ENCODE measurements around the gene HSF4.

The HSF4 gene

DNA sequence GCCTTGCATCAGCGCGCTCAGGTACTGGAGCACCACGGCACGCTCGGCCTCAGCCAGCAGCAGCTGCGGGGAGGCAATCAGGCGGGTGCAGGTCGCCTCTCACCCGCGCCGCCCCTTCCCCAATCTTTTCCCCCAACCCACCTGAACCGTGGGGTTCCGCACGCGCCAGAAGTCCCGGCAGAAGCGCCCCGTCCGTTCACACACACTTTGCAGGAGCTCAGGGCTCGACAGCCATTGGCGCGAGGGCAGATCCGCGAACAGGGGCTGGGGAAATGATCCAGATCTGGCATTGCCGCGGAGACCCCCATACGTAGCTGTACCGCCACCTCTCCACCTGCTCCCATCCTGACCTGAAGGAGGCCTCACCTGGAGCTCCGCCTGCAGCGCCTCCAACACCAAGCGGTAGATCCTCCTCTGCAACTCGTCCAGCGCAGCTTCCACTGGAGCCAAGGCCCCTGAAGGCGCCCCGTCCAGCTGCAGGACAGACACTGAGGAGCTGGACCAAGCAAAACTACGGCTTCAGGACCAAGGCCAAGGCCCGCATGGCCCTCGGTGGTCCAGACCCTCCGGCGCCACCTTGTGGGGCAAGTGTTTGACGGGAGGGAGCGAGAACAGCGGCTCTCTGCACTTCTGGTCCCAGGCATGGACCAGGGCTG is 20.6 kb downstream of the HSF4 start:
- DNase-seq (ENCODE audit: low spot score): peak; percentile 87

DNA sequence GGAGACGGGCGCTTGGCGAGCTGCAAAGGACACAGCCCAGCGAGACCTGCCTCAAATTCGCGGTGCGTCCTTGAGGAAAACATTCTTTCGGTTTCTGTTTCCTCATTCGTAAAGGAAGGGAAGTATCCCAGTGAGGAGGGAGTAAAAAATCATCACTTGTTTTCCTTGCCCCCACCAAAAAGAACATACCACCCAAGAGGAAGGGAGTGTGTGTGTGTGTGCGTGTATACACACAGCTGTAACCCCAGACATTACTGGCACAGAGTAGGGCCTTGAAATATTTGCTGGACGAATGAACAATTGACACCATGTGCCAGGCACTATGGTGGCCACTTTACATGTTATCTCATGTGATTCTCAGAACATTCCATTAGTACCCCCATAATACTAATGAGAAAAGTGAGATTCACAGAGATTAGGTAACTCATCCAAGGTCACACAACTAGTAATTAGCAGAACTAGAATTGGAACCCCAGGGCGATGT is 21.1 kb downstream of the HSF4 start:
- DNase-seq (ENCODE audit: low spot score): no peak

DNA sequence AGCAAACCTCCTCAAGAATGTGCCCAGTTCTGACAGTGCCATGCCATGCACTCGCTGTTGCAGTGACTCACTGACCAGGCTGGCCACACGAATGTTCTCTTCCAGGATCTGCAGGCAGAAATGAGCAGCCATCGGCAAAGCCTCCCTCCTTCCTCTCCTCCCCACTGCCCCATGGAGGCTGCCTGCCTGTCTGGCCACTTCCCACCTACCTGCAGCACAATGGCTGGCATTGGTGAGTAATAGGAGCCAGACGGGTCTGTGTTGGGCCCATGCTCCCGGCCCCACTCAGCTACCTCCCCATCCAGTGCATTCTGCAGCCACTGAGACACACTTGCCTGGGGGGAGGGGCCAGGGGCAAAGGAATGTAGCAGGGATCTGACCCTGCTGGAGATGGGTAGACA is 22.0 kb downstream of the HSF4 start:
- peak; percentile 61 for DNase-seq (ENCODE audit: low spot score)

DNA sequence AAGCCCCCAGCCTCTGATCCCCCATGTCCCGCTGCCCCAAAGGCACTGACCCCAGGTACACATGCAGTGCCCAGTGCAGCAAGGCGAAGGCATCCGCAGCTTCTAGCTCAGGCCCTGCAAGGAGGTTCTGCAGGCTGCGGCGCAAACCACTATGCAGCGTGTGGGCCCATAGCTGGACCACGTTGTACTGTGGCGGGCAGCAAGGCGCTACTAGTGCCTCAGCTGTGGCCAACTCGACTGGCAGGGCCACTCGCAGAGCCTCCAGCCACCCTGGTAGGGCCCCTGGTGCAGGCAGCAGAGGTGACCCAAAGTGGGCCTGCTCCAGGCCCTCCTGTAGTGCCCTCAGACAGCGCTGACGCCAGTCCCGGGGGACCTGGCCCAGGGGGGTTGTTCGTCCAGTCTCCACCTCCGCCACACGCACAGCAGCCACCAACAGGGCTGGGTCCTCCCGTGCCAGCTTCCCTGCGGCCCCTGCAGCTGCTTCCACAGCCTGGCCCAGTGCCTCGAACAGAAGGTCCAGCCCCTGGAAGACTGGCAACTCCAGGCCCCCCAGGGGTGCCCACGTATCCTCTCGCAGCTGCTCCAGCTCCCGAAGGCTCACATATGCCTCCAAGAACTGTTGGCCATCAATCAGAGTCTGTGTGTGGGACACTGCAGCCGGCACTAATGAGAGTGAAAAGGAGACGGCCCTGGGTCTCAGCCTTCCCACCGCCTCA is 22.8 kb downstream of the HSF4 start:
- no peak for DNase-seq (ENCODE audit: low spot score)

DNA sequence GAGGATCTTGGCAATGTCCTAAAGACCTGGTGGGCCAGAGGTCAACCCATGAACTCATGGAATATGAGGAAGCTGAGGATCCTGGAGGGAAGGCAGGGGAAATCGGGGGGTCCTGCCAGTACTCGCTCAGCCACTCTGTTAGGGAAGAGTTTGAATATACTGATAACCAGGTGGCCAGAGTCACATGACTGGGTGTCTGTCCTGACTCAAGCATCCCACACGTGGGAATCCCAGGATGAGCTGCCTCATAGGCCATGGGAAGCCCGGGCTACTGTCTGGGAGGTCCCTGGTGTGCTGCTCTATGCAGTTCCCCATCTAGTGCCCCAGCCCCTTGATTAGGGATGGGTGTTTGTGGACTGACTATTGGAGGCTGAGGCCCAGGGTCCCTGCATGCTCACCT is 23.8 kb downstream of the HSF4 start:
- no peak for DNase-seq (ENCODE audit: low spot score)

DNA sequence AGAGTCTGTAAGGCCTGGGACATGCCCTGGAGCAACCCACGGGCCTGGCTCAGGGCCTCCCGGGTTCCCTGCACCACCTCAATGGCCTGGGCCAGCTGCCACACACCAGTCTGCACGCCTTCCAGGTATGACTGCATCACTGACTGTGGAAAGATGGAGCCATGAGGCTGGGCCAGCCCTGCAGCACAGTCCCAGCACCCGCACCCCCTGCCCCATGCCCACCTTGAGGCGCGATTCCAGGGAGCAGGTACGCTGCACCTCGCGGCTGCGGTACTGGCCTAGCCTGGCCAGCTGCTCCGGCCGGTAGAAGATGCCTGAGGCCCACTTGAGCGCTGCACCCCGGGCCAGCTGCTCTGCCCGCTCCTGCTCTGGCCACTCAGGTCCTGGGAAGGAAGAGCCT is 24.3 kb downstream of the HSF4 start:
- DNase-seq (ENCODE audit: low spot score): no peak

DNA sequence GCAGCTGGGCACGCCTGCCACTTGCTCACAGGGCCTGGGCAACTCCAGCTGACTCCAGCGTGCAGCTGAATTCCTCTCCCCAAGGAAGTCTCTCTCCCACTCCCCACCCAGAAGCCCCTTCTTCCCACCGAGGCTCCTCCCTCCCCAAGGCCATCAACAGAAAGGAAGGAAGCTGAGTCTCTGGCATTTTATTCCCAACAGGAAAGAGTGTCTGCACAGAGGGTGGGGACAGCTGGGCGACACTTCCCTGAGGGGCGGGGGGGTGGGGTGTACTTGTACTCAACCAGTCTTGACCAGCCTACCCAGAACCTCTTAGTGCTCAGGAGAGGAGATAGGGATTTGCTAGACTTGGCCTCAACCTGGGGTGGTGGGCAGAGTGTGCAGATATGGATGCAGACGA is 25.5 kb downstream of the HSF4 start, which contains the start of gene EXOC3L1:
Gene EXOC3L1 (minus strand): TSS at position 96 of the 400 bp plus-strand sequence. CDS start 460 bp downstream, outside the sequence.
- DNase-seq (ENCODE audit: low spot score): peak; percentile 87

DNA sequence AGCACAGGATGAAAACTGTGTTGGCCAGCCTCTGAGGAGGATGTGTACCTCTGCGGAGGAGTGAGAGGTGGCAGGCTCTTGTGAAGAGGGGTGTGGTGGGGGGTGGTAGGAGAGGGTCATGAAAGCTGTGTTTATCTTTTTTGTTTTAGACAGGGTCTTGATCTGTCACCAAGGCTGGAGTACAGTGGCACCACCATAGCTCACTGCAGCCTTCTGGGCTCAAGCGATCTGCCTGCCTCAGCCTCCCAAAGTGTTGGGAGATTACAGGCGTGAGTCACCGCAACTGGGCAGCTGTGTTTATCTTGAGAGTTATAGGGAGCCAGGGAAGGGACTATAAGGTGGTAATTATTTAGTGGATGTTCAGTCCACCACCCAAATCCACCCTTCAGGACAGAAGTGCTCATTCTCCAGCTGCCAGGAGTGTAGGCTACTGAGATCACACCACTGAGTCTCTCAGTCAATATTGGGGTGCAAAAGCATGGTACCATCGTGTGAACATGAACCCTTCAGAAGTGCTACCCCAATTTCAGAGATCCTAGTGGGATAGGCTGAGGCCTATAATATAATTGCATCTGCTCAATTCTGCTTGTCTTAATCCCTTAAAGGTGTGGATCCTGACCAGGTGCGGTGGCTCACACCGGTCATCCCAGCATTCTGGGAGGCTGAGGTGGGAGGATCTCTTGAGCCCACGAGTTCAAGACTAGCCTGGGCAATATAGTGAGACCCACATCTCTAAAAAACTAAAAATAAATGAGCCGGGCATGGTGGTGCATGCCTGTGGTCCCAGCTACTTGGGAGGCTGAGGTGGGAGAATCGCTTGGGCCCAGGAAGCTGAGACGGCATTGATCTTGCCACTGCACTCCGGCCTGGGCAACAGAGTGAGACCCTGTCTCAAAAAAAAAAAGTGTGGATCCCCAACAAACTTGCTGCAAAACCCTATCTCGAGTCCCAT is 26.2 kb downstream of the HSF4 start:
- DNase-seq (ENCODE audit: low spot score): no peak

DNA sequence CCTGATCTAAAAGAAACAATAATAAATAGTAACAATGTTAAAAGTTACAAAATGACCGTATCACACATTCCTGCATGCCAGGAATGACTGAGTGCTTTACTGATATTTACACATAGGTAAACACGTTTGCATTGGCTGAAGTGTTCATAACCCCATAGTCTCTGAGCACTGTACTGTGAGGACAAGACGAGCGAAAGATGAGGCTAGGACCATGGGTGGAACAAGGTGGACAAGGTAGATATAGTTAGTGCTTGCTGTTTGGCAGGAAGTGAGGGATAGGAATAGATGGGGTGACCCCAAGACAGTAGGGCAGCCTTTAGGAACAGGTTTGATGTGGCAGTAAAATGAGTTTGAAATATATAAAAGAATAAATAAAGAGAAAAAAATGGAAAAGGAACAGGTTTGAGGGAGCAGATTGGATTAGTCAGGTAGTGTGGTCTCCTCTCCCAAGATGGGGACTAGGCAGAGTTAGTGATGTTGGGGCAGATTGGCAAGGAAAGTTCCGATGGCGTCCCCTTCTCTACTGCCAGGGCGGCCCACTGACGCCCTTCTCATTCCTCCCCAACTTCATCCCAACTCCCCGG is 27.0 kb downstream of the HSF4 start:
- DNase-seq (ENCODE audit: low spot score): no peak

DNA sequence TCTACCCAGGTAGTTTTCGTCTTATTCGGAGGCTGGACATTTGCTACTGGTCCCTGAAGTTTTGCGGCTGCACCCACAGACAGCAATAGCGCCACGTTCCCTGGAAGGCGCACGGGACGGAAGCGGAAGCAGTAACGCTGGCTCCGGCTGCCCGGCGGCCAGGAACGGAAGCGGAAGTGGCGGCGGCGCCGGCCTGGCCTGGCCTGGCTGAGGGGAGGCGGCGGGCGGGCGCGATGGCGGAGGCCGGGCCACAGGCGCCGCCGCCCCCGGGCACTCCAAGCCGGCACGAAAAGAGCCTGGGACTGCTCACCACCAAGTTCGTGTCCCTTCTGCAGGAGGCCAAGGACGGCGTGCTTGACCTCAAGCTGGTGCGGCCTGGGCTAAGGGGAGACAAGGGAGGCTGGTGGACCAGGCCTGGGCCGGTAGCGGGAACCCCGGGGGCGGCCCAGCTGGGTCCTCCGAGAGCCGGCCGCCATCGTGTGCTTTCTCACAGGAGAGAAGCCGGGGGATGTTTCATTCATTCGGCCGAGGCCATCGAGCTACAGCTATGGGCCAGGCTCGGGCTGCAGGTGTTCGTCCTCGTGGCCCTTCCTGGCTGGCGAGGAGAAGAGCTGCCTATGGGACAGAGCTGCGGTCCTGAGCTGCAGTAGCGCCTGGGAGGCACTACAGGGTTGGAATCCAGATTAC is 27.6 kb downstream of the HSF4 start, which contains the start of gene E2F4:
Gene E2F4 (plus strand): TSS at position 161 of the 687 bp plus-strand sequence. CDS start 73 bp downstream, at position 234.
- DNase-seq (ENCODE audit: low spot score): peak; percentile 89

DNA sequence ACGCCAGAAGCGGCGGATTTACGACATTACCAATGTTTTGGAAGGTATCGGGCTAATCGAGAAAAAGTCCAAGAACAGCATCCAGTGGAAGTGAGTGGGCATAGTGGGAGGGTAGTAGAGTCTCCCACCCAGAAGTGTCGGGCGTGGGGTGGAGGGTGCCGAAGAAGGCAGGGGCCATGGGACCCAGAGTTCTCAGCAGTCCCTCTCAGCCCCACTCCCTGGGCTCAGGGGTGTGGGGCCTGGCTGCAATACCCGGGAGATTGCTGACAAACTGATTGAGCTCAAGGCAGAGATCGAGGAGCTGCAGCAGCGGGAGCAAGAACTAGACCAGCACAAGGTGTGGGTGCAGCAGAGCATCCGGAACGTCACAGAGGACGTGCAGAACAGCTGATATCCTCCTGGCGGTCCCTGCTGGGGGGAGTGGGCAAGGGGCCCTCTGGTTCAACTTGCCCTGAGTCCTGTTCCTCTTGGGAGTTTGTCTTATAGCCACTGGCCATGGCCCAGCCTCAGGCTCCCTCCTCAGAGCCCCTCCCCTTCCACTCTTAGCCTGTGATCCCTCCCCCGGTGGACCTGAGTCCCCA is 28.3 kb downstream of the HSF4 start:
- no peak for DNase-seq (ENCODE audit: low spot score)

DNA sequence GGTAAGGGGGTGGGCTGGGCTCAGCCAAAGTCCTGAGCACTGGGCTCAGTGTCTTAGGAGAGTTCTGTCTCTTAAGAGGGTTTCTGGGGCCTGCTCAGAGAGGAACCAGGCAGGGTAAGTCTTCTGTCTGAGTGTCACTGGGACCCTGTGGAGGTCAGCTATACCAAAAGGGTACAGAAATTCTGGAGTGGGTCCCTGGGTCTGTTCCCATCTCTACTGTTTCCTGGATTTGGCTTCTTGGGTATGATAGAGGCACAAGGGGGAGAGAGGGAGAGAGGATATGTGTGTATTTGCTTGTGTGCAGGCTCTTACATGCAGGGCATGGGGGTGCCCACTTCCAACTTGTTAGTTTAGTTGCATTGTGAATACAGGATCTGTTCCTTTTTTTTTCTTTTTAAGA is 29.0 kb downstream of the HSF4 start:
- no peak for DNase-seq (ENCODE audit: low spot score)

DNA sequence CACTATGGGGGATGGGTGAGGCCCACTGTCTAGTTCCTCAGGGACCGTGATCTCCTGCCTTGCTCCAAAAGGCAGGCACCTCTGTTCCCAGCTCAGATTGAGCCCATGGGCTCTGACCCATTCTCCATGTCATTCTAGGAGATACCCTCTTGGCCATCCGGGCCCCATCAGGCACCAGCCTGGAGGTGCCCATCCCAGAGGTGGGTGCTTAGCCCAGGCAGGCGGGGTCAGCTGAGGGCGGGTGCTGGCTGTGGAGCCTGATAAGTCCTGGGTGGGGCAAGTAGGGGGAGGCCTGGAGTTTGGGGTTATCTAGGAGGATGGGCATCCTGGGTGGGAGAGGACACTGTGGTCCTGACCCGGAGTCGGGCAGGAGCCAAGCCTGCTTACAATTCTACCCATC is 29.7 kb downstream of the HSF4 start:
- no peak for DNase-seq (ENCODE audit: low spot score)

DNA sequence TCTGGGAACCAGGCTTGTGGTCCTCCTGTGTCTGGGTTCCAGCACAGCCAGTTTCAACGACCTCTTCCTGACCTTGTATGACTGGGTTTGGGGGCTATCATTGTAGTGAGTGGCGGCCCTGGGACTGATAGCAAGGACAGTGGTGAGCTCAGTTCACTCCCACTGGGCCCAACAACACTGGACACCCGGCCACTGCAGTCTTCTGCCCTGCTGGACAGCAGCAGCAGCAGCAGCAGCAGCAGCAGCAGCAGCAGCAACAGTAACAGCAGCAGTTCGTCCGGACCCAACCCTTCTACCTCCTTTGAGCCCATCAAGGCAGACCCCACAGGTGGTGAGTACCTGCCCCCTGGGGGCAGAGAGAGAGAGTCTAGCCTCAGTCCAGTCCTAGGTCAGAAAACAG is 31.1 kb downstream of the HSF4 start:
- DNase-seq (ENCODE audit: low spot score): no peak

DNA sequence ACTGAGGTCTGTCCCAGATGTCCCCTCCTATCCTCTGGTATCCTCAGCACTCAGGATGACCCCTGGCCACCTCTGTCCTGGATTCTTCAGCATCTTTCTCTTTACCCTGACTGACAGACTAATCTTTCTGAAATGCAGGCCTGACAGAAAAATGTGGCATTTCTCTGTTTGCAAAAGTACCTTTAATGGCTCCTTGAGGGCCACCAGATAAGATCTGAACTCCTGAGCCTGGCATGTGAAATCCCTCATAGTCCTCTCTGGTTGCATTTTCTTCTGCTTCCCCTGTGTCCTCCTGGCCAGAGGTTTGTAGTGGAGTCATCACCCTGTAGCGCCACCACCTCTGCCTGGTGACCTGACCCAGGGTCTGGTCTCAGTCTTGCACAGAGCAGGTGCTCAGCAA is 32.3 kb downstream of the HSF4 start:
- no peak for DNase-seq (ENCODE audit: low spot score)

DNA sequence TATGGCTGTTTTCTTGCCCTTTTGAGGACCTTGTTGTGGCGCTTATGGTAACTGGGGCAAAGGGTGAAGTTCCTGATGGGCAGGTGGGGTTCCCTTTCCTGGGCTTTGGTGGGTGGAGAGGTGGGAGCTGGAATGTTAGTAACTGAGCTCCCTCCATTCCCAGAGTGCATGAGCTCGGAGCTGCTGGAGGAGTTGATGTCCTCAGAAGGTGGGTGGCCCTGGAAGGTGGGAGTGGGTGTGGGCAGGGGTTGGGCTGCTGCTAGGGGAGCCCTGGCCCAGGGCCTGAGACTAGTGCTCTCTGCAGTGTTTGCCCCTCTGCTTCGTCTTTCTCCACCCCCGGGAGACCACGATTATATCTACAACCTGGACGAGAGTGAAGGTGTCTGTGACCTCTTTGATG is 33.2 kb downstream of the HSF4 start:
- DNase-seq (ENCODE audit: low spot score): no peak

DNA sequence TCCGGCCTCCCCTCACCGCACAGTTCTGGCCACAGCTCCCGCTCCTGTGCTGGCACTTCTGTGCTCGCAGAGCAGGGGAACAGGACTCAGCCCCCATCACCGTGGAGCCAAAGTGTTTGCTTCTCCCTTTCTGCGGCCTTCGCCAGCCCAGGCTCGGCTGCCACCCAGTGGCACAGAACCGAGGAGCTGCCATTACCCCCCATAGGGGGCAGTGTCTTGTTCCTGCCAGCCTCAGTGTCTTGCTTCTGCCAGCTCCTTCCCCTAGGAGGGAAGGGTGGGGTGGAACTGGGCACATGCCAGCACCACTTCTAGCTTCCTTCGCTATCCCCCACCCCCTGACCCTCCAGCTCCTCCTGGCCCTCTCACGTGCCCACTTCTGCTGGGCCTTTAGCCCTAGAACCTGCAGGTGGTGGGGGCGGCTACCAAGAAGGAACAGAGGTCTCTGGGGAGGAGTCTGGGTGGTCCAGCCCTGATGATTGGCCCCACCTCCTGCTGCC is 33.7 kb downstream of the HSF4 start:
- DNase-seq (ENCODE audit: low spot score): no peak

DNA sequence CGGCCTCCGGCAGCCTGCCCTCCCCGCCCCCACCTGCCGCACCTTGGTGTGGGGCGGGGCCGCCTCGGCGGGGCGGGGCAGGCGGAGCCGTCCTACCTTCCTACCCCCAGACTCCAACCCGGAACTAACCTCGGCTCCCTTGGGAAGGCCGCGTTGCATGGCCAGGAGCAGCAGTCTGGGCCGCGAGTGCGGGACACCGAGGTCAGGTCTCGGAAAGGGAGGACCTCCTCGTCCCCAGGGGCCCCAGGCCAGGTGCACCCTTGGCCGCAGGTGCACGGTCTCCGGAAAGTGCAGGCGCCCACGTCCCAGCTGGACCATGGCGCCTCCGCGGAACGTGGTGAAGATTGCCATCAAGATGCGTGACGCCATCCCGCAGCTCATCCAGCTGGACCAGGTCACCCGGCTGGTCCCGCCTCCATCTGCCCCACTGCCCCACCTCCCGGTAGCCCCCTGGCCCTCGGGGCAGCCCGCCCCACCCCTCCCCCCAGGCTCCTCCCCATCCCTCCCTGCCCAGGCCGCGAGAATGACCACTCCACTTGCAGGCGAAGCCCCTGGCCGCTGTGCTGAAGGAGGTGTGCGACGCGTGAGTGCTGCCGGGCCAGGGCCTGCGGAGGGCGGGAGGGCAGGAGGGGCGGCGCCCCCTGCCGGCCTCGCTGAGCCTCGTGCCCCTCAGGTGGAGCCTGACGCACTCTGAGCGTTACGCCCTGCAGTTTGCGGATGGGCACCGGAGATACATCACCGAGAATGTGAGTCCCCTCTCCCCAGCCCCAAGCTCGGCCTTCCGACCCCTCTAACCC is 34.7 kb downstream of the HSF4 start, which contains the start of gene ELMO3:
Gene ELMO3 (plus strand): TSS at position 121 of the 797 bp plus-strand sequence. CDS start 196 bp downstream, at position 317.
- no peak for DNase-seq (ENCODE audit: low spot score)

DNA sequence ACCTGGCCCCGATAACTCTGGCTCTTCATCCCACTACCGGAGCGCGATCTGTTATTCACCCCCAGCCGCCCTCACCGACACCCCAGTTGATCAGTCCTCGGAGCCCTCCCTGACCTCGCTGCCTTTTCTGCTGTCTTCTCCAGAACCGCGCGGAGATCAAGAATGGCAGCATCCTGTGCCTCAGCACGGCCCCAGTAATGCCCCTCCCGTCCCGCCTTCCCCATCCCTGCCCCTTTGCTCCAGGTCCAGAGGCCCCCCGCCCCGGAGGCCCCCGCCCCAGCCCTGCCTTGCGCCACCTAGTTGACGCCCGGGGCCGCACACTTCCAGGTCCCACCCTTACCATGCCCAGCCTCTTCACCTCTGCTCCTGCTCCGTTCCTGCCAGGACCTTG is 35.3 kb downstream of the HSF4 start:
- DNase-seq (ENCODE audit: low spot score): no peak

DNA sequence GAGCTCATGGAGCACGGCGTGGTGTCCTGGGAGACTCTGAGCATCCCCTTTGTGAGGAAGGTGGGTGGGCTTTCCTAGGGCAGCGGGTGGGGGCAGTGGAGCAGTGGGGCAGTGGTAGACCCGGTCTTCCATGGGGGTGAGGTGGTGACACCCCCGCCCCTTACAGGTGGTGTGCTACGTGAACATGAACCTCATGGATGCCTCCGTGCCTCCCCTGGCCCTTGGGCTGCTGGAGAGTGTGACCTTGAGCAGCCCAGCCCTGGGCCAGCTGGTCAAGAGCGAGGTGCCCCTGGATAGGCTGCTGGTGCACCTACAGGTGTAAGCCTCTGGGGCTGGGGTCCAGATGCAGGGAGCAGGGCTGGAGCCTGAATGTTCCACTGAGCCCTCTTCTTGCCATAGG is 35.9 kb downstream of the HSF4 start:
- no peak for DNase-seq (ENCODE audit: low spot score)
